Activated naive CD4-positive, alpha-beta T cell treated with anti-CD3 and anti-CD28 coated beads, Interleukin-2, amount 50 U/mL, for 72 hours (primary cell): ENCODE data around the gene SKAP2. TPM values are rescaled to one million over a fixed set of nuclear protein-coding genes. Genes with fewer than 3 reads are reported as not detected.

Experiments
- ATAC-seq, 2 donors: fragments of 150-1000 bp; cut with Tn5 transposase; 2 replicates each; pipeline ENCODE4 v1.10.0; 2021; ENCODE audit warnings: mild to moderate bottlenecking in 2 of 2, moderate library complexity in 2 of 2
- DNase-seq, 2 donors: peaks; one replicate each; pipeline ENCODE4 v3.0.0; 2021 to 2022; ENCODE audit warnings: low spot score in 2 of 2
- H3K27ac Mint-ChIP-seq, 2 donors: one replicate each; pipeline ENCODE4 v1.8.0; 2022; ENCODE audit warnings: mild to moderate bottlenecking in 2 of 2, mixed read lengths in 2 of 2
- H3K36me3 Mint-ChIP-seq, 2 donors: one replicate each; pipeline ENCODE4 v1.8.0; 2022; ENCODE audit warnings: mixed read lengths in 2 of 2
- H3K9me3 Mint-ChIP-seq, 2 donors: one replicate each; pipeline ENCODE4 v1.8.0; 2022; ENCODE audit warnings: mixed read lengths in 2 of 2
- total RNA-seq, 2 donors: library from RNA; stranded (reverse); gene quantifications; one replicate each; pipeline ENCODE4 v1.2.3, GENCODE V29; 2022

SKAP2 gene
- total RNA-seq, 2 donors from 2014 or later = 7.2 to 7.4 TPM

GRCh38 chr7:26718063-26718462, 146.3 kb downstream of the SKAP2 start:
- Mint-ChIP-seq H3K36me3 (no peaks in the 10 kb centered on the region), H3K27ac (no peak overlapping the region), H3K9me3 (no peaks in the 10 kb centered on the region)
- DNase-seq = no peak
- no peak for ATAC-seq

GRCh38 chr7:26714438-26714837, 150.0 kb downstream of the SKAP2 start:
- no peak for DNase-seq
- H3K36me3 Mint-ChIP-seq = no peaks in the 10 kb centered on the region
- H3K9me3 Mint-ChIP-seq = no peaks in the 10 kb centered on the region
- no peak for ATAC-seq
- H3K27ac Mint-ChIP-seq = no peak overlapping the region

- DNase-seq = no peak
- no peaks in the 10 kb centered on the region for H3K9me3 Mint-ChIP-seq
These were observed 150.4 kb downstream of the SKAP2 start for GRCh38 chr7:26714006-26714405.

GRCh38 chr7:26709210-26709990, 155.0 kb downstream of the SKAP2 start:
- no peak for ATAC-seq
- no peaks in the 10 kb centered on the region for H3K9me3 Mint-ChIP-seq

More at GRCh38 chr7:26714006-26714405, 150.4 kb downstream of the SKAP2 start:
- Mint-ChIP-seq H3K36me3 (no peaks in the 10 kb centered on the region), H3K27ac (no peak overlapping the region)
- ATAC-seq = no peak

GRCh38 chr7:26705567-26705966, 158.8 kb downstream of the SKAP2 start:
- no peaks in the 10 kb centered on the region for H3K9me3 Mint-ChIP-seq
- ATAC-seq (no peak), DNase-seq (no peak)
- no peaks in the 10 kb centered on the region for H3K36me3 Mint-ChIP-seq
- no peak overlapping the region for H3K27ac Mint-ChIP-seq

More at GRCh38 chr7:26709210-26709990, 155.0 kb downstream of the SKAP2 start:
- no peaks in the 10 kb centered on the region for H3K36me3 Mint-ChIP-seq
- H3K27ac Mint-ChIP-seq = no peak overlapping the region
- DNase-seq = no peak

GRCh38 chr7:26704786-26705185, 159.6 kb downstream of the SKAP2 start:
- DNase-seq (no peak), ATAC-seq (no peak)
- no peaks in the 10 kb centered on the region for H3K9me3 Mint-ChIP-seq
- H3K27ac Mint-ChIP-seq = no peak overlapping the region
- H3K36me3 Mint-ChIP-seq = no peaks in the 10 kb centered on the region

GRCh38 chr7:26704036-26704435, 160.4 kb downstream of the SKAP2 start:
- H3K36me3 Mint-ChIP-seq = no peaks in the 10 kb centered on the region
- ATAC-seq = no peak
- no peak for DNase-seq
- H3K27ac Mint-ChIP-seq = no peak overlapping the region
- no peaks in the 10 kb centered on the region for H3K9me3 Mint-ChIP-seq

- H3K27ac Mint-ChIP-seq = no peak overlapping the region
- DNase-seq = no peak
- H3K36me3 Mint-ChIP-seq = no peaks in the 10 kb centered on the region
- H3K9me3 Mint-ChIP-seq = no peaks in the 10 kb centered on the region
- ATAC-seq = no peak
These were observed 163.5 kb downstream of the SKAP2 start for GRCh38 chr7:26700893-26701292.

- H3K36me3 Mint-ChIP-seq = no peaks in the 10 kb centered on the region
- no peak for ATAC-seq
- H3K9me3 Mint-ChIP-seq = no peaks in the 10 kb centered on the region
- DNase-seq = no peak
- H3K27ac Mint-ChIP-seq = no peak overlapping the region
These were observed 164.0 kb downstream of the SKAP2 start for GRCh38 chr7:26700386-26700785.

- no peak for ATAC-seq
- Mint-ChIP-seq H3K27ac (no peak overlapping the region), H3K9me3 (no peaks in the 10 kb centered on the region), H3K36me3 (no peaks in the 10 kb centered on the region)
- no peak for DNase-seq
These were observed 164.6 kb downstream of the SKAP2 start for GRCh38 chr7:26699766-26700165.

- ATAC-seq (no peak), DNase-seq (no peak)
- Mint-ChIP-seq H3K36me3 (no peaks in the 10 kb centered on the region), H3K9me3 (no peaks in the 10 kb centered on the region), H3K27ac (no peak overlapping the region)
These were observed 165.6 kb downstream of the SKAP2 start for GRCh38 chr7:26698806-26699205.

- no peaks in the 10 kb centered on the region for H3K9me3 Mint-ChIP-seq
- DNase-seq (no peak), ATAC-seq (no peak)
- H3K36me3 Mint-ChIP-seq = no peaks in the 10 kb centered on the region
- no peak overlapping the region for H3K27ac Mint-ChIP-seq
These were observed 166.2 kb downstream of the SKAP2 start for GRCh38 chr7:26698194-26698593.

GRCh38 chr7:26696978-26697377, 167.4 kb downstream of the SKAP2 start:
- DNase-seq (no peak), ATAC-seq (no peak)
- no peak overlapping the region for H3K27ac Mint-ChIP-seq
- no peaks in the 10 kb centered on the region for H3K9me3 Mint-ChIP-seq
- H3K36me3 Mint-ChIP-seq = no peaks in the 10 kb centered on the region

GRCh38 chr7:26696161-26696560, 168.2 kb downstream of the SKAP2 start:
- no peak for DNase-seq
- Mint-ChIP-seq H3K36me3 (no peaks in the 10 kb centered on the region), H3K27ac (no peak overlapping the region), H3K9me3 (no peaks in the 10 kb centered on the region)
- no peak for ATAC-seq

- no peaks in the 10 kb centered on the region for H3K36me3 Mint-ChIP-seq
- no peak for DNase-seq
- ATAC-seq = no peak
- no peak overlapping the region for H3K27ac Mint-ChIP-seq
- no peaks in the 10 kb centered on the region for H3K9me3 Mint-ChIP-seq
These were observed 169.7 kb downstream of the SKAP2 start for GRCh38 chr7:26694713-26695112.

- no peak for DNase-seq
- no peak for ATAC-seq
- Mint-ChIP-seq H3K27ac (no peak overlapping the region), H3K36me3 (no peaks in the 10 kb centered on the region), H3K9me3 (no peaks in the 10 kb centered on the region)
These were observed 170.2 kb downstream of the SKAP2 start for GRCh38 chr7:26694141-26694540.

- ATAC-seq = no peak
- Mint-ChIP-seq H3K27ac (no peak overlapping the region), H3K9me3 (no peaks in the 10 kb centered on the region), H3K36me3 (no peaks in the 10 kb centered on the region)
- no peak for DNase-seq
These were observed 172.5 kb downstream of the SKAP2 start for GRCh38 chr7:26691886-26692285.

GRCh38 chr7:26691406-26691805, 173.0 kb downstream of the SKAP2 start:
- no peak for DNase-seq
- no peak for ATAC-seq
- Mint-ChIP-seq H3K27ac (no peak overlapping the region), H3K36me3 (no peaks in the 10 kb centered on the region), H3K9me3 (no peaks in the 10 kb centered on the region)
